Measurements from ENCODE around the gene SNAPC3.

The SNAPC3 gene

DNA sequence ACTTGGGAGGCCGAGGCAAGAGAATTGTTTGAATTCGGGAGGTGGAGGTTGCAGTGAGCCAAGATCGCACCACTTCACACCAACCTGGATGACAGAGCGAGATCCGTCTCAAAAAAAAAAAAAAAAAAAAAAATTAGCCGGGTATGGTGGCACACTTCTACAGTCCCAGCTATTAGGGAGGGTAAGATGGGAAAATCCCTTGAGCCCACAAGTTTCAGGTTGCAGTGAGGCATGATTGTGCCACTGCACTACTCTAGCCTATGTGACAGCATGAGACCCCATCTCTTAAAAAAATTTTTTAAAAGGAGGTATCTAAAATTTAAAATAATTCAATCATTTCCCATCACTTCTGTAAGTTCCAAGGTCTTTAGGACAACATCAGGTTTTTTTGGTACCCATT, 62.1 kb downstream of the SNAPC3 start:
- Histone ChIP-seq H3K79me2 (ENCODE audit: insufficient read depth, low read length) (peaks cover 3% of the 10 kb centered on the region; the same call in 1 of the 2 replicates), H3K4me2 (ENCODE audit: low read length) (no peak overlapping the region), H3K27me3 (ENCODE audit: insufficient read depth, low read length) (no peaks in the 10 kb centered on the region), H3F3A (ENCODE audit: insufficient read depth, low read length) (peaks cover 5% of the 10 kb centered on the region; the same call in 1 of the 2 replicates), H3K4me3 (ENCODE audit: low read depth, low read length, poor library complexity, severe bottlenecking) (no peak overlapping the region), H3K9ac (ENCODE audit: low read length) (no peak overlapping the region), H2AFZ (ENCODE audit: low read length) (no peak overlapping the region), H3K4me1 (ENCODE audit: insufficient read depth, low read length, severe bottlenecking) (no peaks in the 10 kb centered on the region), H3K36me3 (ENCODE audit: insufficient read depth, low read length) (peaks cover 77% of the 10 kb centered on the region), H3K9me2 (ENCODE audit: low read depth, low read length) (no peaks in the 10 kb centered on the region), H3K27ac (ENCODE audit: low read depth, low read length, poor library complexity, severe bottlenecking) (no peak overlapping the region), H4K20me1 (ENCODE audit: insufficient read depth, low read length) (no peaks in the 10 kb centered on the region), H3K9me3 (ENCODE audit: low read length) (no peaks in the 10 kb centered on the region)
- TF ChIP-seq EZH2 (IDR thresholded peaks at IDR 0.05; ENCODE audit: borderline replicate concordance, low read length) (no peak), CTCF (IDR thresholded peaks at IDR 0.05; ENCODE audit: low read length) (no peak)

DNA sequence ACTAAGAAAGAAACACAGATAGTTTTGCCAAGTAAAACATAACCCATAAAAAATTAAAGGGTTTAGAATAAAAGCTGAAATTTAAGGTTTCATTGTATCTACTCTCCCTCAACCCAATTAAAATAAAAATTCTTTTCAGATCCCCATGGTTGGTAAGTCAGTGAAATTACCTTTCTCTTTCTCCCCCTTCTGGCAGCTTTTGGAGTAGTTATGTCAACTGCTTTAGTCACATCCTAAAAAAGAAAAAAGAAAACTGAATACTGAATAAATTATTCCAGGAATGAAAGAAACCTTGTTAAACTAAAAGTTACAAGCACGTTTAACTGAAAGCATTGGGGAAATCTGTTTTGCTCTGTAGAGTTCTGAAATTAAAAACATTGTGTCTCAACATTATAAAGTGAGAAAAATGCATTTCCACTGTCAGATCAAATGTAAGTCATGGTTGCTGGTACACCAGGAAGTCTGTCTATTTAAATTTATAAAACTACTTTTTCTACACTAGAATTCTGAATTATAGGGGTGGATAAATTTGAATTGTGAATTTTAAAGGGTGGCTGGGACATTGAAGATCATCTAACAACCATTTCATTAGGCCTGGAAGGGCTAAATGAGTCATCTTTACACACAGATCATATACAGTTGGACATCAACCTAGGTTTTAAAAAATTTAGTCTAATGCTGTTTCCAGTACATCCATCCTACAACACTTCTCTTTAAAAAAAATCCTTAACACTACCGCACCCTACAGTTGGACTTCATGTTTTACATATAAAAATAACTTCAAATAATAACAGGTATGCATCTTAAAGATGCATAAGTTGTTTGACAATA, 63.4 kb downstream of the SNAPC3 start:
- no peaks in the 10 kb centered on the region for H3K4me1 ChIP-seq (ENCODE audit: insufficient read depth, low read length, severe bottlenecking)
- H2AFZ ChIP-seq (ENCODE audit: low read length), result no peak overlapping the region
- no peaks in the 10 kb centered on the region for H3K9me2 ChIP-seq (ENCODE audit: low read depth, low read length)
- no peak overlapping the region for H3K4me3 ChIP-seq (ENCODE audit: low read depth, low read length, poor library complexity, severe bottlenecking)
- peaks cover 5% of the 10 kb centered on the region; the same call in 1 of the 2 replicates for H3F3A ChIP-seq (ENCODE audit: insufficient read depth, low read length)
- H4K20me1 ChIP-seq (ENCODE audit: insufficient read depth, low read length), result no peaks in the 10 kb centered on the region
- no peak overlapping the region for H3K4me2 ChIP-seq (ENCODE audit: low read length)
- no peaks in the 10 kb centered on the region for H3K27me3 ChIP-seq (ENCODE audit: insufficient read depth, low read length)
- no peaks in the 10 kb centered on the region for H3K9me3 ChIP-seq (ENCODE audit: low read length)
- no peak overlapping the region for H3K27ac ChIP-seq (ENCODE audit: low read depth, low read length, poor library complexity, severe bottlenecking)
- peaks cover 75% of the 10 kb centered on the region for H3K36me3 ChIP-seq (ENCODE audit: insufficient read depth, low read length)
- H3K9ac ChIP-seq (ENCODE audit: low read length), result no peak overlapping the region
- TF ChIP-seq CTCF (IDR thresholded peaks at IDR 0.05; ENCODE audit: low read length) (peak; percentile 53), EZH2 (IDR thresholded peaks at IDR 0.05; ENCODE audit: borderline replicate concordance, low read length) (no peak)
- no peaks in the 10 kb centered on the region; the same call in 1 of the 2 replicates for H3K79me2 ChIP-seq (ENCODE audit: insufficient read depth, low read length)

DNA sequence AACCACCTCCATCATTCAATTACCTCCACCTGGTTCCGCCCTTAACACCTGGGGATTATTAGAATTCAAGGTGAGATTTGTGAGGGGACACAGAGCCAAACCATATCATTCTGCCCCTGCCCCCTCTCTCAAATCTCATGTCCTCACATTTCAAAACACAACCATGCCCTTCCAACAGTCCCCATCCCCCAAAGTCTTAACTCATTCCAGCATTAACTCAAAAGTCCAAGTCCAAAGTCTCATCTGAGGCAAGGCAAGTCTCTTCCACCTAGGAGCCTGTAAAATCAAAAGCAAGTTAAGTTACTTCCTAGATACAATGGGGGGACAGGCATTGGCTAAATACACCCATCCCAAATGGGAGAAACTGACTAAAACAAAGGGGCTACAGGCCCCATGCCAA, 69.3 kb downstream of the SNAPC3 start:
- H3K9me2 ChIP-seq (ENCODE audit: low read depth, low read length), result no peaks in the 10 kb centered on the region
- H3F3A ChIP-seq (ENCODE audit: insufficient read depth, low read length), result no peaks in the 10 kb centered on the region
- H3K9me3 ChIP-seq (ENCODE audit: low read length), result peaks cover 10% of the 10 kb centered on the region
- no peak overlapping the region for H2AFZ ChIP-seq (ENCODE audit: low read length)
- H3K36me3 ChIP-seq (ENCODE audit: insufficient read depth, low read length), result peaks cover 83% of the 10 kb centered on the region
- no peaks in the 10 kb centered on the region for H3K4me1 ChIP-seq (ENCODE audit: insufficient read depth, low read length, severe bottlenecking)
- peaks cover 15% of the 10 kb centered on the region for H3K79me2 ChIP-seq (ENCODE audit: insufficient read depth, low read length)
- no peak overlapping the region for H3K27ac ChIP-seq (ENCODE audit: low read depth, low read length, poor library complexity, severe bottlenecking)
- H3K4me3 ChIP-seq (ENCODE audit: low read depth, low read length, poor library complexity, severe bottlenecking), result no peak overlapping the region
- H3K4me2 ChIP-seq (ENCODE audit: low read length), result no peak overlapping the region
- TF ChIP-seq EZH2 (IDR thresholded peaks at IDR 0.05; ENCODE audit: borderline replicate concordance, low read length) (no peak), CTCF (IDR thresholded peaks at IDR 0.05; ENCODE audit: low read length) (no peak)
- no peak overlapping the region for H3K9ac ChIP-seq (ENCODE audit: low read length)
- H4K20me1 ChIP-seq (ENCODE audit: insufficient read depth, low read length), result no peaks in the 10 kb centered on the region
- H3K27me3 ChIP-seq (ENCODE audit: insufficient read depth, low read length), result no peaks in the 10 kb centered on the region

All from OCI-LY1 (cell line).